GM12892 (cell line): ENCODE results near the gene RNH1.

Experiments used
- POLR2A ChIP-seq: IDR thresholded peaks from 2 replicates; pipeline ENCODE4 v1.6.1; 2011; ENCODE audit warnings: low read depth, low read length, control low read depth
- POLR2AphosphoS5 ChIP-seq: IDR thresholded peaks from 2 replicates; pipeline ENCODE4 v1.6.1; 2011; ENCODE audit warnings: low read depth, low read length, control low read depth
- TAF1 ChIP-seq: IDR thresholded peaks from 2 replicates; pipeline ENCODE4 v1.6.1; 2011; ENCODE audit warnings: low read depth, mild to moderate bottlenecking, control low read depth, low read length, borderline replicate concordance

DNA sequence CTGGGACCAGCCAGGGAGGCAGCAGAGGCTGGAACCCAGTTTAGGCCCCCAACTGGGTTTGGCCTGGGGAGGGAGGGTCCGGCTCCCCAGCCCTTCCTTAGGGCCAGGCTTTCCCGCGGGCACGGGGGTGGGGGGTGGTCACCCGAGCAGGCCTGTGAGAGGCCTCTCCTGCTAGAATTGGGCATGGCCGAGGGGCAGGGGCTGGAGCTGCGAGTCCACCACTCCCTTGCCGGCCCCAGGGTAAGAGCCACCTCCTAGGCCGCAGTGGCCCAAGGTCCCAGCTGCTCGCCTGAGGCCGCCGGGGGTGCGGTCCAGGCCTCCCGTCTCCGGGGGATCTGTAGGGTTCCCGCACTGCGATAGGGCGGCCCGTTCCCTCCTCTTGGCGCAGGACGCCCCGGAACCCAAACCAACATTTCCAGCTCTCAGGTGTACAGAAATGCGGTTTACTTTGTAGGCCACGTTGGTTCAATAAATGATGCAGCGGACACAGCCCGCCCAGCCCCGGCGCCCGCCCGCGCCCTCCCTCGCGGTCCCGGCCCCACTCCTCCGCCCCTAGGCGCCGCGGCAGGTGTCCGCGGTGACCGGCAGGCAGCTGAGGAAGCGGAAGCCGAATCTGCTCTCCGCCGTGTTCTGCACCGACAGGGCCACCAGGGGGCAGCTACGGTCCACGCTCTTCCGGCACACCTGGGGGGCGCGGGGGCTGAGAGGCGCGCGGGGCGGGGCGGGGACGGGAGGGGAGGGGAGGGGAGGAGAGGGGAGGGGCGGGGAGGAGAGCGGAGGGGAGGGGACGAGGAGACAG lies 47.6 kb upstream of the RNH1 start:
- TF ChIP-seq POLR2A (no peak), POLR2AphosphoS5 (no peak), TAF1 (no peak)
